Prostate gland (tissue), 2 donors: ENCODE data around the gene BCL11A. TPM values are rescaled to one million over a fixed set of nuclear protein-coding genes. Genes with fewer than 3 reads are reported as not detected.

Experiments
- DNase-seq: peaks from one replicate; pipeline ENCODE4 v3.0.0-alpha.2; 2019; ENCODE audit warnings: low spot score
- H3K27ac ChIP-seq, 2 donors: fragments of 200-600 bp; sonication (generic); 2 replicates each; pipeline ENCODE4 v1.5.1; 2017 to 2019
- H3K27me3 ChIP-seq: fragments of 200-600 bp; sonication (generic); replicated peaks from 2 replicates; pipeline ENCODE4 v1.5.1; 2019; ENCODE audit not compliant: insufficient read depth
- H3K36me3 ChIP-seq, 2 donors: fragments of 200-600 bp; sonication (generic); 1 replicate in 1 of 2; 2 replicates in 1 of 2; pipeline versions ENCODE4 v1.5.1 to v1.8.1; 2017 to 2019
- H3K4me1 ChIP-seq: fragments of 200-600 bp; sonication (generic); replicated peaks from 2 replicates; pipeline ENCODE4 v1.5.1; 2019
- H3K4me3 ChIP-seq, 2 donors: fragments of 200-600 bp; sonication (generic); 2 replicates each; pipeline ENCODE4 v1.5.1; 2017 to 2019
- H3K9me3 ChIP-seq: fragments of 200-600 bp; sonication (generic); 2 replicates; pipeline ENCODE4 v1.5.1; 2017
- CTCF ChIP-seq, 4 experiments: fragments of 200-600 bp in 2 of 4; fragments of 450-650 bp in 2 of 4; sonication (generic) in 2 of 4; IDR thresholded peaks; 1 replicate in 3 of 4; 2 replicates in 1 of 4; pipeline ENCODE4 v1.5.1; 2016 to 2019; ENCODE audit warnings: antibody characterized with exemption in 4 of 4, mild to moderate bottlenecking in 2 of 4, moderate library complexity in 2 of 4
- POLR2A ChIP-seq: fragments of 450-650 bp; IDR thresholded peaks from one replicate; pipeline ENCODE4 v1.6.1; 2016; ENCODE audit warnings: antibody characterized with exemption, mild to moderate bottlenecking
- POLR2AphosphoS5 ChIP-seq: sonication (generic); formaldehyde crosslinking; IDR thresholded peaks from one replicate; pipeline ENCODE4 v1.6.1; 2017; ENCODE audit warnings: antibody characterized with exemption
- WGBS: methylation state at CpG from one replicate; pipeline ENCODE4 v1.1.5; 2018; 5-methylcytosine and 5-hydroxymethylcytosine counted together
- intact Hi-C: fragments of 100-400 bp; cut with DNase I; formaldehyde crosslinking; loops from one replicate; pipeline ENCODE4 v1.14.2; 2022
- total RNA-seq, 2 donors: library from RNA; depleted of rRNA; stranded (reverse); fragments of >200 nt; gene quantifications; one replicate each; pipeline ENCODE4 v1.1.0, GENCODE V29; 2016

BCL11A gene
- total RNA-seq, 2 donors from 2014 or later, result 14.6 to 22.2 TPM

GRCh38 chr2:60565472-60565871, 12.0 kb upstream of the BCL11A start:
- Histone ChIP-seq H3K4me3 (no peak overlapping the region), H3K4me1 (no peaks in the 10 kb centered on the region), H3K36me3 (no peaks in the 10 kb centered on the region), H3K27me3 (peaks cover 4% of the 10 kb centered on the region), H3K9me3 (no peaks in the 10 kb centered on the region), H3K27ac (no peak overlapping the region)
- 26% methylated on average over 3 of the region's 3 CpGs for WGBS
- intact Hi-C loops, result no loop called here
- DNase-seq, result no peak
- TF ChIP-seq POLR2A, result no peak
- TF ChIP-seq CTCF (IDR thresholded peaks at IDR 0.05), result peak in 2 of 4 experiments; percentile 37 to 38

DNA sequence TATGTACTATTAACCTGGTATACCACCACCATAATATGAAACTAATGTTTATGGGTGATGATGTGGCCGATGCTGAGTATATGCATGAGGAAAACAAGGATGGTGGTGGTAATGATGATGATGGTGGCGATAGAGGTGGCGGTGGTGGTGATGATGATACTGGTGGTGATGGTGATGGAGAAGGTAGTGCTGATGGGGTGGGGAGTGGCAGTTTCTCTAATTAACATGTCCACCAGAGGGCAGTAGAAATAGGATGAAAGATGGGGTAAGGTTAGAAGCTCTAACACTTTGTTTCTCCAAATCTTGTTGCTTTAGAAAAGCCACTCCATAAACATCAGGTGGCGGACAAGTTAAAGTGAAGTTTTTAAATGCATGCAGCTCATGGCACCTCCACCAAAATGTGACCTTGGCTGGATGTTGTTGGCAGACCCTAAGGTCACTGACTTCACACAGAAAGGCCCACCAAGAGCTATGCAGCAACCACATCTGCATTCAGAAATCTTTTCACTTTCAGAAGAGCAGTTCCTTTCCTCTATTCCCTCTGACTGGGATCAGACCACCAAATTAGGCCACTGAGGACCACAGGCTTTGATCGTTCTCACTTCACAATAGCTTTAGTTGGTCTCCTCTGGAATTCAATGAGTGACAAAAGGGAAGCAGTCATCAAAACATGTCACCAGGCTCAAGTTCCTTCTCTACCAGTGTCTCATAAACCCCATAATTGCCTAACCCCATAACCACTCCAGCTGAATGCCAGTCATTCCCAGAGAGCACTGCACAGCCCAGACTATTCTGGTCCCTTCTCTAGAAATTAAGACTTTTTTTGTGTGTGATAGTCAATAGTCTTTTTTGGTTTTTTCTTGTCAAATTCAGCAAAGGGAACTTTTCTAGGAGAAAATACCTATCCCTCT, 7.5 kb upstream of the BCL11A start:
- TF ChIP-seq POLR2AphosphoS5, result no peak
- peak; percentile 18 to 48 (median 38) for TF ChIP-seq CTCF (IDR thresholded peaks at IDR 0.05)
- no peak for TF ChIP-seq POLR2A
- WGBS, result 88% methylated on average over 5 of the region's 5 CpGs
- Histone ChIP-seq H3K9me3 (no peaks in the 10 kb centered on the region), H3K27ac (no peak overlapping the region), H3K27me3 (peaks cover 4% of the 10 kb centered on the region), H3K4me1 (no peaks in the 10 kb centered on the region), H3K36me3 (no peaks in the 10 kb centered on the region), H3K4me3 (no peak overlapping the region)
- intact Hi-C loops, result no loop called here
- no peak for DNase-seq

- Histone ChIP-seq H3K27me3 (peaks cover 4% of the 10 kb centered on the region), H3K4me1 (no peaks in the 10 kb centered on the region), H3K4me3 (no peak overlapping the region), H3K36me3 (no peaks in the 10 kb centered on the region), H3K27ac (no peak overlapping the region), H3K9me3 (no peaks in the 10 kb centered on the region)
- intact Hi-C loops, result no loop called here
- no peak for DNase-seq
- 15% methylated on average over 1 of the region's 1 CpG for WGBS
- no peak for TF ChIP-seq POLR2A
- TF ChIP-seq POLR2AphosphoS5, result no peak
- TF ChIP-seq CTCF (IDR thresholded peaks at IDR 0.05), result no peak
Measured at GRCh38 chr2:60559880-60560279, 6.4 kb upstream of the BCL11A start.

GRCh38 chr2:60558536-60558935, 5.1 kb upstream of the BCL11A start:
- 75% methylated on average over 2 of the region's 2 CpGs for WGBS
- DNase-seq, result no peak

More at GRCh38 chr2:60558536-60558935, 5.1 kb upstream of the BCL11A start:
- intact Hi-C loops, result no loop called here
- Histone ChIP-seq H3K4me1 (no peaks in the 10 kb centered on the region), H3K36me3 (no peaks in the 10 kb centered on the region), H3K27ac (no peak overlapping the region), H3K4me3 (no peak overlapping the region), H3K27me3 (peaks cover 4% of the 10 kb centered on the region), H3K9me3 (no peaks in the 10 kb centered on the region)
- TF ChIP-seq POLR2A (no peak), POLR2AphosphoS5 (no peak), CTCF (IDR thresholded peaks at IDR 0.05) (no peak)
